ENCODE measurements around the gene AGAP2. TPM values are rescaled to one million over a fixed set of nuclear protein-coding genes. Genes with fewer than 3 reads are reported as not detected.

The AGAP2 gene
- total RNA-seq, 1 donor = 0.72 TPM

DNA sequence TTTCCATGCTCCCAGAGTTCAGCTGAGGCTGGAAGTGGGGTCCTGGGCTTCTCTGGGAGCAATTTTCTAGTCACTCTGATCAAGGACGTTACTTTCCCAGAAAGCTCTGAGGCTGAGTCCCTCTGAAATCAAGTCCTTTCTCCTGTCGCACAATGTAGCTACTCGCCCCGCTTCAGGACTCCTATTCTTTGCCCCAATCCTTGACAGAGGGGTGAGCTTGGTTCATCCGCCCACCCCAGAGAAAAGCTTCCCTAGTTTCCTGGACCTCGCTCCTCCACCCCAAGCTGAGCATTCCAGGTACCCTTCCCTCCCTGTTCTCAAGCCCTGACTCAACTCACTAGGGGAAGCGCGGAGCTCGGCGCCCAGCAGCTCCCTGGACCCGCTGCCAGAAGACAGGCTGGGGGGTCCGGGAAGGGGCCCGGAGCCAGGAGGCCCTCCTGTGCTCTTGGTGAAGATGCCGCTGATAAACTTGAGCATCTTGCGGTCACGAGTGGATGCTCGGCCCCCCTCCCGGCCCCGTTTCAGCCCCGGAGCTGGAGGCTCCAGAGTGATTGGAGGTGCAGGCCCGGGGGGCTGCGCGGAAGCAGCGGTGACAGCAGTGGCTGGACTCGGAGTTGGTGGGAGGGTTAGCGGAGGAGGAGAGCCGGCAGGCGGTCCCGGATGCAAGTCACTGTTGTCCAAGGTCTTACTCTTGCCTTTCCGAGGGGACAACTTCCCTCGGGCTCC lies 1.6 kb downstream of the AGAP2 start:
- no peak overlapping the region for H3K27ac ChIP-seq (ENCODE audit: low read depth, low read length)
- H3K4me3 ChIP-seq (ENCODE audit: insufficient read depth, low read length) = peak overlapping the region; percentile 52
- TF ChIP-seq, protein P1, sequence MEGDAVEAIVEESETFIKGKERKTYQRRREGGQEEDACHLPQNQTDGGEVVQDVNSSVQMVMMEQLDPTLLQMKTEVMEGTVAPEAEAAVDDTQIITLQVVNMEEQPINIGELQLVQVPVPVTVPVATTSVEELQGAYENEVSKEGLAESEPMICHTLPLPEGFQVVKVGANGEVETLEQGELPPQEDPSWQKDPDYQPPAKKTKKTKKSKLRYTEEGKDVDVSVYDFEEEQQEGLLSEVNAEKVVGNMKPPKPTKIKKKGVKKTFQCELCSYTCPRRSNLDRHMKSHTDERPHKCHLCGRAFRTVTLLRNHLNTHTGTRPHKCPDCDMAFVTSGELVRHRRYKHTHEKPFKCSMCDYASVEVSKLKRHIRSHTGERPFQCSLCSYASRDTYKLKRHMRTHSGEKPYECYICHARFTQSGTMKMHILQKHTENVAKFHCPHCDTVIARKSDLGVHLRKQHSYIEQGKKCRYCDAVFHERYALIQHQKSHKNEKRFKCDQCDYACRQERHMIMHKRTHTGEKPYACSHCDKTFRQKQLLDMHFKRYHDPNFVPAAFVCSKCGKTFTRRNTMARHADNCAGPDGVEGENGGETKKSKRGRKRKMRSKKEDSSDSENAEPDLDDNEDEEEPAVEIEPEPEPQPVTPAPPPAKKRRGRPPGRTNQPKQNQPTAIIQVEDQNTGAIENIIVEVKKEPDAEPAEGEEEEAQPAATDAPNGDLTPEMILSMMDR (IDR thresholded peaks at IDR 0.05; ENCODE audit: extremely low read depth, low read depth, low read length) = no peak
- H3K27me3 ChIP-seq (ENCODE audit: insufficient read depth, low read length) = peaks cover 82% of the 10 kb centered on the region
- H3K4me1 ChIP-seq (ENCODE audit: insufficient read depth, low read length) = peaks cover 9% of the 10 kb centered on the region
- no peaks in the 10 kb centered on the region for H3K79me2 ChIP-seq (ENCODE audit: insufficient read depth, low read length)
- DNase-seq (ENCODE audit: insufficient read length, low spot score, missing footprints) = peak; percentile 89
- H2AFZ ChIP-seq (ENCODE audit: low read length) = no peak overlapping the region
- no peaks in the 10 kb centered on the region for H3K36me3 ChIP-seq (ENCODE audit: insufficient read depth, low read length)
- peaks cover 4% of the 10 kb centered on the region for H4K20me1 ChIP-seq (ENCODE audit: insufficient read depth, low read length)
- H3K4me2 ChIP-seq (ENCODE audit: insufficient read depth, low read length) = peak overlapping the region; percentile 58
- H3K9me3 ChIP-seq (ENCODE audit: low read depth, low read length) = no peaks in the 10 kb centered on the region

DNA sequence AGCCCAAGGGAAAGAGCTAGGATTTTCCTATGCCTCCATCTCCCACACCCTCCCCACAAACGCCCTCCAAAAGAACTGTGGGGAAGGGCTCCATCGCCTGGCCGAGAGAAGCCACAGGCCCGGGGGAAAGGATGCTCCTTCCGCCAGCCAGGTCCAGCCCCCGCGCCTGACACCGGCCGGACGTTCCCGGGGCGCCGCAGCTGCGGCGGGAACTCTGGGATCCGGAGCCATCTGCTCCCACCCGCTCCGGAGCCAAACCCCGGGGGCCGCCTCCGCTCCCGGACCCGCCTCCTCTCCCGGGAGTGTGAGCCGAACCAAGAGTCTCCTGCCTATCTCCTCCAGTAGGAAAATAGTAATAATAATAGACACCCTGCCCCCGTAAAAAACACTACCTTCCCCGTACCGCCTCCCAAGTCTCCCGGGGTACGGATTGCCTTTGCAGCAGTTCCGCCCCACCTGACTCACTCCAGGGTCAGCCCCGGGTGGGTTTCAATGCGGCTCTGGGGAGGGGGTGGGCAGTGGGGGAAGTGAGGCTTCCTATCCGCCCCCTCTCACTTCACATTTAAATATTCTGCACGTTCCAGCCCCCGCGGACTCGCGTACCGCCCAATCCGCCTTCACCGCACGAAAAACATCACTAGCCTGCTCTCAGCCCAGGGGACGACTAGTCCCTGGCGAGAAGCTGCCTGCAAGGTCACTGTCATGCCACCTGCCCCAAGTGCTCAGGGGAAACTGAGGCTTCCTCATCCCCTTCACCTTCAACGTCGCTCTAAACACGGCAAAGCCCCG lies 2.4 kb downstream of the AGAP2 start:
- TF ChIP-seq, protein P1 (IDR thresholded peaks at IDR 0.05; ENCODE audit: extremely low read depth, low read depth, low read length) = peak; percentile 29
- peak overlapping the region; percentile 52 for H3K4me3 ChIP-seq (ENCODE audit: insufficient read depth, low read length)
- H3K79me2 ChIP-seq (ENCODE audit: insufficient read depth, low read length) = no peaks in the 10 kb centered on the region
- H3K9me3 ChIP-seq (ENCODE audit: low read depth, low read length) = no peaks in the 10 kb centered on the region
- H3K36me3 ChIP-seq (ENCODE audit: insufficient read depth, low read length) = no peaks in the 10 kb centered on the region
- H3K27ac ChIP-seq (ENCODE audit: low read depth, low read length) = no peak overlapping the region
- H4K20me1 ChIP-seq (ENCODE audit: insufficient read depth, low read length) = peaks cover 4% of the 10 kb centered on the region
- H3K4me2 ChIP-seq (ENCODE audit: insufficient read depth, low read length) = peak overlapping the region; percentile 58
- peaks cover 78% of the 10 kb centered on the region for H3K27me3 ChIP-seq (ENCODE audit: insufficient read depth, low read length)
- peak; percentile 95 for DNase-seq (ENCODE audit: insufficient read length, low spot score, missing footprints)
- peak overlapping the region; percentile 25 for H2AFZ ChIP-seq (ENCODE audit: low read length)
- H3K4me1 ChIP-seq (ENCODE audit: insufficient read depth, low read length) = peaks cover 9% of the 10 kb centered on the region

DNA sequence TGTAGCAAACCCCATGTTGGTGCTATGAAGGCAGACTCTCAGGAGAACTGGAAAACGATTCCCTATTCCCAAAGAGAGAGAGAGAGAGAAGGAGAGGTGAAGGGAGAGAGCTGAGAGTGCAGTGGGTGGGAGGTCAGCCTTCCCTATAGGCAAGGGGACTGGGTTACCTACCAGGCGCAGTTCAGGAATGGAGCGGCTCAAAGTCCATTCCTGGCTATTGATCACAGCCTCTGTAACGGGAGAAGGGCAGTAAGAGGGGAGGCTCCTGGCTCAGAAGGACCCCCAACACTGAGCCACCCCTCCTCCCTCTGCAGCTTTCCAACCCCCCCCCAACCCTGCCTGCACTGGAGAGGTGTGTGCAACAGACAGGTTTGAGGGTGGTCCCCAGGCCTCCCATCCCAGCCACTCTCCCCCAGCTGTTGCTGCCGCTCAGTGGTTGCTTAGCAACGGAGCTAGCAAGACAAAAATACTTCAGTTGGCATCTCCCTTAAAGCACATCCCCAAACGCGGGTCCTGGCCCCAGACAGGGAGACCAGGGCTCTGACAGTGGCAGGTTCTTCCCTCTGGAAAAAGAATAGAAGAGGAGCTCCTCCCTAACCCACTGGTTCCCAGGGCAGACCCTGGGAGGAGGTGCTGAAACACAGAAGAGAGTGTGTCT lies 3.2 kb downstream of the AGAP2 start:
- no peaks in the 10 kb centered on the region for H3K36me3 ChIP-seq (ENCODE audit: insufficient read depth, low read length)
- no peak overlapping the region for H2AFZ ChIP-seq (ENCODE audit: low read length)
- no peak overlapping the region for H3K4me3 ChIP-seq (ENCODE audit: insufficient read depth, low read length)

More for the DNA sequence above, 3.2 kb downstream of the AGAP2 start:
- Histone ChIP-seq H3K27me3 (ENCODE audit: insufficient read depth, low read length) (peaks cover 75% of the 10 kb centered on the region), H3K4me2 (ENCODE audit: insufficient read depth, low read length) (peak overlapping the region; percentile 58), H3K4me1 (ENCODE audit: insufficient read depth, low read length) (peaks cover 9% of the 10 kb centered on the region), H3K27ac (ENCODE audit: low read depth, low read length) (no peak overlapping the region), H4K20me1 (ENCODE audit: insufficient read depth, low read length) (peaks cover 4% of the 10 kb centered on the region), H3K79me2 (ENCODE audit: insufficient read depth, low read length) (no peaks in the 10 kb centered on the region), H3K9me3 (ENCODE audit: low read depth, low read length) (no peaks in the 10 kb centered on the region)
- TF ChIP-seq, protein P1 (IDR thresholded peaks at IDR 0.05; ENCODE audit: extremely low read depth, low read depth, low read length) = no peak
- peak; percentile 71 for DNase-seq (ENCODE audit: insufficient read length, low spot score, missing footprints)
